ENCODE results near the gene CHST9.

Gene CHST9

GRCh38 chr18:26874283-26874682 is 310.8 kb downstream of the CHST9 start:
- H3K4me1 ChIP-seq (ENCODE audit: control insufficient read depth, insufficient read depth, low read depth, low read length) = no peaks in the 10 kb centered on the region
- H2BK15ac ChIP-seq (ENCODE audit: low read depth, poor library complexity, severe bottlenecking) = no peak overlapping the region
- H2BK12ac ChIP-seq (ENCODE audit: low read length in 2 of 2) = no peak overlapping the region
- no peak overlapping the region for H3K4me3 ChIP-seq (ENCODE audit: insufficient read depth in 1 of 2, low read depth in 1 of 2, low read length in 2 of 2)
- no peak overlapping the region for H3K4ac ChIP-seq (ENCODE audit: low read depth in 1 of 2, low read length in 2 of 2)
- no peak overlapping the region for H2AFZ ChIP-seq (ENCODE audit: low read depth, low read length)
- H3K79me1 ChIP-seq (replicated peaks; ENCODE audit: low read length, poor library complexity, severe bottlenecking) = no peaks in the 10 kb centered on the region
- no peak overlapping the region for H4K8ac ChIP-seq (ENCODE audit: low read length)
- no peak overlapping the region for H3K23ac ChIP-seq (ENCODE audit: low read length in 2 of 2)
- no peak overlapping the region for H4K91ac ChIP-seq (ENCODE audit: low read length)
- H3K9ac ChIP-seq (ENCODE audit: low read length) = no peak overlapping the region
- H3K36me3 ChIP-seq (ENCODE audit: control insufficient read depth in 1 of 2, insufficient read depth in 2 of 2, low read depth in 1 of 2, low read length in 2 of 2) = no peaks in the 10 kb centered on the region
- H3K27me3 ChIP-seq (ENCODE audit: control insufficient read depth in 1 of 2, insufficient read depth in 1 of 2, low read length in 2 of 2) = no peaks in the 10 kb centered on the region
- DNase-seq = no peak
- no peak overlapping the region for H2BK5ac ChIP-seq (ENCODE audit: low read depth, low read length, poor library complexity, severe bottlenecking)
- H3K27ac ChIP-seq (ENCODE audit: low read length, poor library complexity, severe bottlenecking) = no peak overlapping the region
- H3K18ac ChIP-seq (ENCODE audit: low read depth in 1 of 2, low read length in 2 of 2) = no peak overlapping the region
- H2BK120ac ChIP-seq (ENCODE audit: low read depth, low read length) = no peak overlapping the region
- H3K9me3 ChIP-seq (ENCODE audit: control insufficient read depth, low read length) = no peaks in the 10 kb centered on the region
- H2AK5ac ChIP-seq (ENCODE audit: low read length, severe bottlenecking) = no peak overlapping the region
- H3K4me2 ChIP-seq (ENCODE audit: low read length, poor library complexity, severe bottlenecking) = no peak overlapping the region
- H3K14ac ChIP-seq (ENCODE audit: low read length in 2 of 2) = no peak overlapping the region

DNA sequence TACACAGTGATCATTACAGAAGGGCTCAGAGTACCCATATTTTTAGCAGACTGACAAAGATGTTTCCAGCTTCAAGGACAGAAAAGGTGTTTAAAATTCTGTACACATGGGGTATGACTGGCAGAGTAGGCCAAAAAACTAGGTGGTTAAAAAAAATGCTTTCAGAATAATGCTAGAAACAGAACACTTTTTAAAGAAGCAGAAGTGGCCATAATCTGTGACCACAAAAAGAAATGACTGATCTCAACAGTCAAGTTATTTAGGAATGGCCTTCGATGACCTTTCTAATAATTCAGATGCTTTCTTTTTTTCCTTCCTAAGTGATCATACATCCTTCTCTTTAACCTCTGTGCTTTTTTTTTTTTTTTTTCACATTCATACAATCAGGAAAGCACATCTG is 315.5 kb downstream of the CHST9 start:
- WGBS = 96% methylated on average over 1 of the region's 1 CpG

DNA sequence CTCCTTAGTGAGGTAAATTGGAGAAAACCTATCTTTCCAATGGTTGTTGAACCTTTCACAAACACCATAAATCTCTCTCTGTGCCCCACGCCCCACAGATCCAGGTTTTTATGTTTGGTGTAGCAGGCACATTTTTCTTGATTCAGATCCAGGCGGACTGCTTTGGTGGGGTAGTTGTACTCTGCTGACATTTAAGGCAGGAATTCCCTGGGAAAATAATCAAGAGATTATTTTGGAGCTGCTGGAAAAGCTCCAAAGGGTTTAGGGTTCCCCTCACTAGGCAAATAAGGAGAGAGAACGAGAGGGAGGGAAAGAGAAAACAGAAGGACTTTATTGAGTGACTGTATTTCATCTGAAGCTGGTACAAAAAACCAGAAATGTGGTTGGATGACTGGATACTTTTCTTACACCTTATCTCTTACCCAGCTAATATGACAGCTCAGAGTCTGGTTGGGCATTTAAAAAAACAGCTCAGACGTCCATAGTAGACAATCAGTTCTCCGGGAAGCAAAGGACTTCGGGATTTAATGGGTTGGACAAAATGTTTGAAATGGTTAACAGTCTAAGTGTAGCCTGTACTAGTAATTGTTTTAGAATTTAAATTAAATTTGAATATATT is 316.0 kb downstream of the CHST9 start:
- peaks cover 2% of the 10 kb centered on the region for H3K4me1 ChIP-seq (ENCODE audit: control insufficient read depth, insufficient read depth, low read depth, low read length)
- H3K27me3 ChIP-seq (ENCODE audit: control insufficient read depth in 1 of 2, insufficient read depth in 1 of 2, low read length in 2 of 2) = peaks cover 12 to 20% of the 10 kb centered on the region in 2 experiments
- no peak overlapping the region for H2BK5ac ChIP-seq (ENCODE audit: low read depth, low read length, poor library complexity, severe bottlenecking)
- no peaks in the 10 kb centered on the region for H3K79me1 ChIP-seq (replicated peaks; ENCODE audit: low read length, poor library complexity, severe bottlenecking)
- H2BK120ac ChIP-seq (ENCODE audit: low read depth, low read length) = no peak overlapping the region
- H2BK12ac ChIP-seq (ENCODE audit: low read length in 2 of 2) = no peak overlapping the region
- H3K4me2 ChIP-seq (ENCODE audit: low read length, poor library complexity, severe bottlenecking) = no peak overlapping the region
- H3K9ac ChIP-seq (ENCODE audit: low read length) = no peak overlapping the region
- H4K91ac ChIP-seq (ENCODE audit: low read length) = no peak overlapping the region
- H3K4ac ChIP-seq (ENCODE audit: low read depth in 1 of 2, low read length in 2 of 2) = no peak overlapping the region
- H2BK15ac ChIP-seq (ENCODE audit: low read depth, poor library complexity, severe bottlenecking) = no peak overlapping the region
- DNase-seq = no peak
- no peak overlapping the region for H4K8ac ChIP-seq (ENCODE audit: low read length)
- 62% methylated on average over 5 of the region's 6 CpGs for WGBS
- no peak overlapping the region for H2AK5ac ChIP-seq (ENCODE audit: low read length, severe bottlenecking)
- no peak overlapping the region for H3K27ac ChIP-seq (ENCODE audit: low read length, poor library complexity, severe bottlenecking)
- no peak overlapping the region for H3K18ac ChIP-seq (ENCODE audit: low read depth in 1 of 2, low read length in 2 of 2)
- no peaks in the 10 kb centered on the region for H3K36me3 ChIP-seq (ENCODE audit: control insufficient read depth in 1 of 2, insufficient read depth in 2 of 2, low read depth in 1 of 2, low read length in 2 of 2)
- H3K9me3 ChIP-seq (ENCODE audit: control insufficient read depth, low read length) = no peaks in the 10 kb centered on the region
- H3K23ac ChIP-seq (ENCODE audit: low read length in 2 of 2) = no peak overlapping the region
- H2AFZ ChIP-seq (ENCODE audit: low read depth, low read length) = no peak overlapping the region
- H3K4me3 ChIP-seq (ENCODE audit: insufficient read depth in 1 of 2, low read depth in 1 of 2, low read length in 2 of 2) = no peak overlapping the region
- no peak overlapping the region for H3K14ac ChIP-seq (ENCODE audit: low read length in 2 of 2)

More for the DNA sequence above, 315.5 kb downstream of the CHST9 start:
- H3K4me1 ChIP-seq (ENCODE audit: control insufficient read depth, insufficient read depth, low read depth, low read length) = no peaks in the 10 kb centered on the region
- no peak overlapping the region for H4K8ac ChIP-seq (ENCODE audit: low read length)
- no peak overlapping the region for H3K9ac ChIP-seq (ENCODE audit: low read length)
- no peaks in the 10 kb centered on the region for H3K36me3 ChIP-seq (ENCODE audit: control insufficient read depth in 1 of 2, insufficient read depth in 2 of 2, low read depth in 1 of 2, low read length in 2 of 2)
- no peak overlapping the region for H2BK5ac ChIP-seq (ENCODE audit: low read depth, low read length, poor library complexity, severe bottlenecking)
- H3K14ac ChIP-seq (ENCODE audit: low read length in 2 of 2) = no peak overlapping the region
- no peak overlapping the region for H2BK12ac ChIP-seq (ENCODE audit: low read length in 2 of 2)
- no peak overlapping the region for H3K23ac ChIP-seq (ENCODE audit: low read length in 2 of 2)
- H3K27ac ChIP-seq (ENCODE audit: low read length, poor library complexity, severe bottlenecking) = no peak overlapping the region
- H2BK120ac ChIP-seq (ENCODE audit: low read depth, low read length) = no peak overlapping the region
- no peak overlapping the region for H2AFZ ChIP-seq (ENCODE audit: low read depth, low read length)
- H4K91ac ChIP-seq (ENCODE audit: low read length) = no peak overlapping the region
- H3K27me3 ChIP-seq (ENCODE audit: control insufficient read depth in 1 of 2, insufficient read depth in 1 of 2, low read length in 2 of 2) = peaks cover 12 to 15% of the 10 kb centered on the region in 2 experiments
- no peak for DNase-seq
- H3K9me3 ChIP-seq (ENCODE audit: control insufficient read depth, low read length) = no peaks in the 10 kb centered on the region
- H3K79me1 ChIP-seq (replicated peaks; ENCODE audit: low read length, poor library complexity, severe bottlenecking) = no peaks in the 10 kb centered on the region
- no peak overlapping the region for H2AK5ac ChIP-seq (ENCODE audit: low read length, severe bottlenecking)
- no peak overlapping the region for H2BK15ac ChIP-seq (ENCODE audit: low read depth, poor library complexity, severe bottlenecking)
- no peak overlapping the region for H3K18ac ChIP-seq (ENCODE audit: low read depth in 1 of 2, low read length in 2 of 2)
- H3K4ac ChIP-seq (ENCODE audit: low read depth in 1 of 2, low read length in 2 of 2) = no peak overlapping the region
- H3K4me3 ChIP-seq (ENCODE audit: insufficient read depth in 1 of 2, low read depth in 1 of 2, low read length in 2 of 2) = no peak overlapping the region
- no peak overlapping the region for H3K4me2 ChIP-seq (ENCODE audit: low read length, poor library complexity, severe bottlenecking)

DNA sequence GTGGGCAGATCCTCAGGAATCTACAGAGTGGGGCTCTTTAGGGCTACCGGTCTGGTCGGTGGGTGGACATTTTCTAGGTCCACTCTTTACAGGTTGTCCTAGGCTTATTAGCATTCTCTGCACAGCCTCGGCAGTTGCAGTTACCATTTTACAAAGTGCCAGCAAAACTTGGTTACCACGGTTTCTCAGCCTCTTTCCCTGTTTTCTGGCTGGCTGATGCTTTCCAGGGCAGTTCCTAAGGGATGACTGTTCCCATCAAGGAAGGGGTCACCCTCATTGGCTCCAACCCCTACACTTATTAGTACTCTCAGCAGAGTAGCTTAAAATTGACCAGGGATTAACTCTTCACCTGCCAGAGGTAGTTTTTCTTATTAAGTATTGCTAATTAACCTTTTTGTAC is 317.6 kb downstream of the CHST9 start:
- WGBS = 73% methylated on average over 4 of the region's 4 CpGs
- H4K8ac ChIP-seq (ENCODE audit: low read length) = no peak overlapping the region

More for the DNA sequence above, 317.6 kb downstream of the CHST9 start:
- Histone ChIP-seq H2AK5ac (ENCODE audit: low read length, severe bottlenecking) (no peak overlapping the region), H3K4me3 (ENCODE audit: insufficient read depth in 1 of 2, low read depth in 1 of 2, low read length in 2 of 2) (no peak overlapping the region), H4K91ac (ENCODE audit: low read length) (no peak overlapping the region), H2AFZ (ENCODE audit: low read depth, low read length) (no peak overlapping the region), H3K18ac (ENCODE audit: low read depth in 1 of 2, low read length in 2 of 2) (no peak overlapping the region), H3K14ac (ENCODE audit: low read length in 2 of 2) (no peak overlapping the region), H2BK12ac (ENCODE audit: low read length in 2 of 2) (no peak overlapping the region), H3K4me2 (ENCODE audit: low read length, poor library complexity, severe bottlenecking) (no peak overlapping the region), H3K4me1 (ENCODE audit: control insufficient read depth, insufficient read depth, low read depth, low read length) (peaks cover 11% of the 10 kb centered on the region), H3K79me1 (replicated peaks; ENCODE audit: low read length, poor library complexity, severe bottlenecking) (no peaks in the 10 kb centered on the region), H3K36me3 (ENCODE audit: control insufficient read depth in 1 of 2, insufficient read depth in 2 of 2, low read depth in 1 of 2, low read length in 2 of 2) (no peaks in the 10 kb centered on the region), H3K27ac (ENCODE audit: low read length, poor library complexity, severe bottlenecking) (no peak overlapping the region), H2BK5ac (ENCODE audit: low read depth, low read length, poor library complexity, severe bottlenecking) (no peak overlapping the region), H3K27me3 (ENCODE audit: control insufficient read depth in 1 of 2, insufficient read depth in 1 of 2, low read length in 2 of 2) (peaks cover 26 to 28% of the 10 kb centered on the region in 2 experiments), H3K9me3 (ENCODE audit: control insufficient read depth, low read length) (no peaks in the 10 kb centered on the region), H3K4ac (ENCODE audit: low read depth in 1 of 2, low read length in 2 of 2) (no peak overlapping the region), H3K9ac (ENCODE audit: low read length) (no peak overlapping the region), H2BK120ac (ENCODE audit: low read depth, low read length) (no peak overlapping the region), H2BK15ac (ENCODE audit: low read depth, poor library complexity, severe bottlenecking) (no peak overlapping the region), H3K23ac (ENCODE audit: low read length in 2 of 2) (no peak overlapping the region)
- DNase-seq = no peak
